Kidney glomerular epithelial cell (primary cell): Measurements from ENCODE around the gene GRAP.
A peak's percentile ranks its signal among the peaks of the same experiment; 100 is the strongest.

Experiments
- DNase-seq: peaks from one replicate; lab custom pipeline; 2025; lab: John Stamatoyannopoulos, UW

GRAP gene

GRCh38 chr17:18984273-18985114, 62.3 kb downstream of the GRAP start:
- no peak for DNase-seq

- DNase-seq = peak; percentile 30
Observed at GRCh38 chr17:18981642-18982424, 64.9 kb downstream of the GRAP start.

GRCh38 chr17:18981335-18981641, 65.5 kb downstream of the GRAP start:
- DNase-seq = no peak

GRCh38 chr17:18980682-18981334, 65.9 kb downstream of the GRAP start:
- DNase-seq = peak; percentile 89

- no peak for DNase-seq
Observed at GRCh38 chr17:18978655-18979054, 68.1 kb downstream of the GRAP start.

GRCh38 chr17:18978050-18978449, 68.7 kb downstream of the GRAP start:
- no peak for DNase-seq

GRCh38 chr17:18977646-18978045, 69.1 kb downstream of the GRAP start:
- DNase-seq = no peak

GRCh38 chr17:18977021-18977420, 69.7 kb downstream of the GRAP start:
- no peak for DNase-seq

GRCh38 chr17:18976201-18976600, 70.6 kb downstream of the GRAP start:
- no peak for DNase-seq

GRCh38 chr17:18975597-18975996, 71.2 kb downstream of the GRAP start:
- no peak for DNase-seq

- DNase-seq = no peak
Observed at GRCh38 chr17:18974407-18975149, 72.2 kb downstream of the GRAP start.

- DNase-seq = no peak
Observed at GRCh38 chr17:18971801-18972200, 75.0 kb downstream of the GRAP start.
